CD4-positive, alpha-beta T cell (primary cell): ENCODE results near the gene CANX. TPM values are rescaled to one million over a fixed set of nuclear protein-coding genes. Genes with fewer than 3 reads are reported as not detected.
"Not testable (repeated sequence)": the region's sequence is repeated elsewhere in the genome, so short reads cannot be mapped to it uniquely, and the experiment has no call there.

Source experiments
- ATAC-seq: fragments of 200-7000 bp; cut with Tn5 transposase; one replicate; pipeline ENCODE4 v1.10.0; 2022; ENCODE audit warnings: mild to moderate bottlenecking; ENCODE audit not compliant: poor library complexity
- CTCF ChIA-PET: fragments of 350-600 bp; sonication (Branson Sonifier 250); formaldehyde crosslinking; loops from one replicate; lab custom pipeline; 2021; ENCODE audit warnings: antibody characterized with exemption, inconsistent platforms; lab: Charles Lee
- POLR2A ChIA-PET: fragments of 350-600 bp; sonication (Branson Sonifier 250); formaldehyde crosslinking; loops from one replicate; lab custom pipeline; 2021; ENCODE audit warnings: antibody characterized with exemption, inconsistent platforms; lab: Charles Lee
- DNase-seq, 14 experiments: peaks; one replicate each; pipeline ENCODE4 v3.0.0-alpha.2; 2013 to 2020; ENCODE audit warnings: mixed read lengths in 2 of 14
- H3K27ac ChIP-seq, 2 donors: one replicate each; pipeline versions ENCODE4 v1.5.1 to v1.7.0; 2013; ENCODE audit warnings: low read length in 2 of 2, low read depth in 1 of 2, mild to moderate bottlenecking in 1 of 2
- H3K27me3 ChIP-seq, 2 experiments: 1 replicate in 1 of 2; 2 replicates in 1 of 2; pipeline versions ENCODE4 v1.6.1 to v1.7.0; 2013; ENCODE audit warnings: low read length in 2 of 2, control low read depth in 1 of 2, mild to moderate bottlenecking in 1 of 2, moderate library complexity in 1 of 2; ENCODE audit not compliant: insufficient read depth in 2 of 2, control insufficient read depth in 1 of 2
- H3K36me3 ChIP-seq: one replicate; pipeline ENCODE4 v1.6.1; 2013; ENCODE audit warnings: low read length, control low read depth; ENCODE audit not compliant: insufficient read depth
- H3K4me1 ChIP-seq: one replicate; pipeline ENCODE4 v1.6.1; 2013; ENCODE audit warnings: low read length, control low read depth; ENCODE audit not compliant: insufficient read depth
- H3K4me3 ChIP-seq: one replicate; pipeline ENCODE4 v1.5.1; 2013; ENCODE audit warnings: mild to moderate bottlenecking, low read length, moderate library complexity
- H3K9me3 ChIP-seq, 2 experiments: 1 replicate in 1 of 2; 2 replicates in 1 of 2; pipeline versions ENCODE4 v1.6.1 to v1.7.0; 2013; ENCODE audit warnings: low read length in 2 of 2, mild to moderate bottlenecking in 2 of 2, control low read depth in 1 of 2, moderate library complexity in 1 of 2; ENCODE audit not compliant: control insufficient read depth in 1 of 2, insufficient read depth in 1 of 2
- H3K27ac Mint-ChIP-seq: one replicate; pipeline ENCODE4 v1.8.0; 2020; ENCODE audit warnings: mixed read lengths
- H3K27me3 Mint-ChIP-seq: one replicate; pipeline ENCODE4 v1.8.0; 2021; ENCODE audit warnings: mixed read lengths
- H3K36me3 Mint-ChIP-seq: one replicate; pipeline ENCODE4 v1.8.0; 2021; ENCODE audit warnings: low read depth, mixed read lengths
- H3K4me1 Mint-ChIP-seq: one replicate; pipeline ENCODE4 v1.8.0; 2021; ENCODE audit warnings: low read depth, mixed read lengths
- H3K4me3 Mint-ChIP-seq: one replicate; pipeline ENCODE4 v1.8.0; 2020; ENCODE audit warnings: mild to moderate bottlenecking, mixed read lengths
- H3K9me3 Mint-ChIP-seq: one replicate; pipeline ENCODE4 v1.8.0; 2020; ENCODE audit warnings: mixed read lengths
- CTCF ChIP-seq: fragments of 200-600 bp; IDR thresholded peaks from one replicate; pipeline ENCODE4 v1.8.0; 2022; ENCODE audit warnings: antibody characterized with exemption, mild to moderate bottlenecking
- intact Hi-C, 2 experiments: fragments of 100-400 bp; cut with DNase I in 1 of 2; cut with micrococcal nuclease in 1 of 2; formaldehyde crosslinking; loops; one replicate each; pipeline versions ENCODE4 v1.15.1 to v1.9.0; 2023 to 2025; cut with DNase I, micrococcal nuclease
- total RNA-seq, 174 experiments: library from RNA in 2 of 174; stranded (reverse) in 2 of 174; gene quantifications; one replicate each; pipeline ENCODE4 v1.2.3 and lab custom pipeline; 2021 to 2026

Gene CANX
- total RNA-seq, 2 experiments from 2014 or later: 150 to 152 TPM

- DNase-seq: no peak
- no peaks in the 10 kb centered on the region for H3K9me3 ChIP-seq
- peak overlapping the region; percentile 99 for H3K4me3 Mint-ChIP-seq
- peaks cover 50% of the 10 kb centered on the region for H3K36me3 Mint-ChIP-seq
- peak overlapping the region; percentile 86 for H3K4me3 ChIP-seq
- no peaks in the 10 kb centered on the region for H3K27me3 Mint-ChIP-seq
- peaks cover 54% of the 10 kb centered on the region for H3K4me1 ChIP-seq
- H3K27ac ChIP-seq: no peak overlapping the region
- no peaks in the 10 kb centered on the region for H3K27me3 ChIP-seq
- no peak for TF ChIP-seq CTCF
- H3K9me3 Mint-ChIP-seq: no peaks in the 10 kb centered on the region
- ATAC-seq: no peak
- H3K36me3 ChIP-seq: peaks cover 26% of the 10 kb centered on the region
- peaks cover 66% of the 10 kb centered on the region for H3K4me1 Mint-ChIP-seq
- POLR2A ChIA-PET: interaction anchor here (3.0 kb wide), 1 partner anchor 35 kb away, joined by 23 read pairs; the partner anchor contains the start of gene CANX
- peak overlapping the region; percentile 84 for H3K27ac Mint-ChIP-seq
- intact Hi-C loops: loop anchor here (5.0 kb wide), 3 partner anchors 57 to 173 kb away; partner anchors contain the start of genes HNRNPH1 (in 1 of the 2) and TBC1D9B (in 1 of the 2)
- CTCF ChIA-PET: no interaction called here
These were observed 35.9 kb downstream of the CANX start for GRCh38 chr5:179734536-179735164.

GRCh38 chr5:179738742-179739141 lies 40.0 kb downstream of the CANX start:
- CTCF ChIA-PET: no interaction called here
- peak overlapping the region; percentile 76 for H3K4me3 Mint-ChIP-seq
- DNase-seq (no peak), ATAC-seq (no peak)
- peaks cover 67% of the 10 kb centered on the region for H3K4me1 Mint-ChIP-seq
- POLR2A ChIA-PET: interaction anchor here (0.7 to 1.0 kb wide), 3 partner anchors 8 to 115 kb away, joined by 3 to 4 read pairs (median 3); partner anchors contain the start of genes HNRNPH1 and SQSTM1
- intact Hi-C loops: no loop called here
- H3K27ac Mint-ChIP-seq: no peak overlapping the region
- no peak for TF ChIP-seq CTCF
- no peaks in the 10 kb centered on the region for H3K9me3 Mint-ChIP-seq
- no peak overlapping the region for H3K27ac ChIP-seq
- H3K4me1 ChIP-seq: peaks cover 58% of the 10 kb centered on the region
- no peak overlapping the region for H3K4me3 ChIP-seq
- H3K36me3 ChIP-seq: peaks cover 19% of the 10 kb centered on the region
- H3K9me3 ChIP-seq: no peaks in the 10 kb centered on the region
- H3K36me3 Mint-ChIP-seq: peaks cover 51% of the 10 kb centered on the region
- no peaks in the 10 kb centered on the region for H3K27me3 Mint-ChIP-seq
- H3K27me3 ChIP-seq: no peaks in the 10 kb centered on the region

- H3K4me3 ChIP-seq, H3K9me3 ChIP-seq, intact Hi-C loops, H3K27me3 Mint-ChIP-seq, H3K36me3 ChIP-seq, H3K27me3 ChIP-seq, DNase-seq, H3K4me3 Mint-ChIP-seq, H3K27ac Mint-ChIP-seq, ATAC-seq, H3K9me3 Mint-ChIP-seq, H3K27ac ChIP-seq, CTCF ChIA-PET: not testable (repeated sequence)
- peaks cover 41% of the 10 kb centered on the region for H3K4me1 Mint-ChIP-seq
- H3K4me1 ChIP-seq: peaks cover 29% of the 10 kb centered on the region
- peaks cover 34% of the 10 kb centered on the region for H3K36me3 Mint-ChIP-seq
- POLR2A ChIA-PET: interaction anchor here (0.6 kb wide), 1 partner anchor 191 kb away, joined by 3 read pairs; no protein-coding TSS in a partner anchor
These were observed 45.3 kb downstream of the CANX start for GRCh38 chr5:179744106-179744505.
